ENCODE results near the gene PHLDA1. TPM values are rescaled to one million over a fixed set of nuclear protein-coding genes. Genes with fewer than 3 reads are reported as not detected.

The PHLDA1 gene
- total RNA-seq: 10 to 100 TPM in 1 of 2 donors, 1 to 10 TPM in 1; 5.7 to 10.4 TPM

DNA sequence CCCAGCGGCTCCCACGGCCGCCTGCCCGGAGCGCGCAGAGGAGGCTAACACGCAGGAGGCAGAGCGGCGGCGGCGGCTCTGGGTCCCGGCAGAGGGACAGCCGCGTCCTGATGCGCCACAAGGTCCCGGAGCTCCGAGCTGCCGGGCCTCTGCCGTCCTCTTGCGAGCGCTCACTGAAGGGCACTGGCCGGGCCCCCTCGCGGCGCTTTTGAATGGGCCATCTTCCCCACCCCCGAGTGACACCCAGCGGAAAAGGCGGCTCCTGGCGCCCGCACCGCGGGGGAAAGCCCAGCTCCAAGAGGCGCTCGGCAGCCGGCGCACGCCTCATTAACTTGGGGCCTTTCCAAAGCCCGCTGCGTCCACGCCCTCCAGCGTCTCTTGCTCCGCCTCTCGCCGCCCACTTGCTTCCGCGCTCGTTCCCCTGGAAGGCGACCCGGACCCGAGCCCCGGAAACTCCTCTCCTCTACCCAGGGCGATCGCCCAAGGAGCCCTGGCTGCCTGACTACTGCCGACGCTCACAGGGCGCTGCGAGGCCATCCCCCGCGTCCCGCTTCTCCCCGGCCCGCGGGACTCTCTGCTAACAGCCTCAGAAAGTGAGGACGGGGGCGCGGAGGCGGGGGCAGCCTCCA is at the start of gene PHLDA1:
TSS of gene PHLDA1 (minus strand) at position 363 of the 629 bp plus-strand sequence.
- Histone ChIP-seq H3K27ac (peak within 1 kb of the TSS; percentile 90), H3K36me3 (no peaks in the 10 kb centered on the region), H3K9ac (ENCODE audit: low read depth in 2 of 2, low read length in 2 of 2) (peak within 1 kb of the TSS; percentile 84 to 95), H3K9me3 (no peaks in the 10 kb centered on the region), H3K4me1 (no peaks in the 10 kb centered on the region), H3K4me3 (peak within 1 kb of the TSS; percentile 61), H3K27me3 (no peaks in the 10 kb centered on the region)
- TF ChIP-seq, protein P1, sequence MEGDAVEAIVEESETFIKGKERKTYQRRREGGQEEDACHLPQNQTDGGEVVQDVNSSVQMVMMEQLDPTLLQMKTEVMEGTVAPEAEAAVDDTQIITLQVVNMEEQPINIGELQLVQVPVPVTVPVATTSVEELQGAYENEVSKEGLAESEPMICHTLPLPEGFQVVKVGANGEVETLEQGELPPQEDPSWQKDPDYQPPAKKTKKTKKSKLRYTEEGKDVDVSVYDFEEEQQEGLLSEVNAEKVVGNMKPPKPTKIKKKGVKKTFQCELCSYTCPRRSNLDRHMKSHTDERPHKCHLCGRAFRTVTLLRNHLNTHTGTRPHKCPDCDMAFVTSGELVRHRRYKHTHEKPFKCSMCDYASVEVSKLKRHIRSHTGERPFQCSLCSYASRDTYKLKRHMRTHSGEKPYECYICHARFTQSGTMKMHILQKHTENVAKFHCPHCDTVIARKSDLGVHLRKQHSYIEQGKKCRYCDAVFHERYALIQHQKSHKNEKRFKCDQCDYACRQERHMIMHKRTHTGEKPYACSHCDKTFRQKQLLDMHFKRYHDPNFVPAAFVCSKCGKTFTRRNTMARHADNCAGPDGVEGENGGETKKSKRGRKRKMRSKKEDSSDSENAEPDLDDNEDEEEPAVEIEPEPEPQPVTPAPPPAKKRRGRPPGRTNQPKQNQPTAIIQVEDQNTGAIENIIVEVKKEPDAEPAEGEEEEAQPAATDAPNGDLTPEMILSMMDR (IDR thresholded peaks at IDR 0.05): peak; percentile 42
- intact Hi-C loops (cut with DNase I): loop anchor here (10.0 kb wide), 1 partner anchor 207 kb away; no protein-coding TSS in a partner anchor
- DNase-seq: peak; percentile 94

GRCh38 chr12:76080729-76081415 is 49.3 kb upstream of the PHLDA1 start:
- no peaks in the 10 kb centered on the region for H3K9me3 ChIP-seq
- H3K27me3 ChIP-seq: no peaks in the 10 kb centered on the region
- H3K4me3 ChIP-seq: no peak overlapping the region
- H3K36me3 ChIP-seq: no peaks in the 10 kb centered on the region
- H3K9ac ChIP-seq (ENCODE audit: low read depth in 2 of 2, low read length in 2 of 2): no peak overlapping the region
- H3K27ac ChIP-seq: no peak overlapping the region
- no peak for DNase-seq
- TF ChIP-seq, protein P1 (IDR thresholded peaks at IDR 0.05): no peak
- H3K4me1 ChIP-seq: no peaks in the 10 kb centered on the region
- intact Hi-C loops (cut with DNase I): no loop called here

DNA sequence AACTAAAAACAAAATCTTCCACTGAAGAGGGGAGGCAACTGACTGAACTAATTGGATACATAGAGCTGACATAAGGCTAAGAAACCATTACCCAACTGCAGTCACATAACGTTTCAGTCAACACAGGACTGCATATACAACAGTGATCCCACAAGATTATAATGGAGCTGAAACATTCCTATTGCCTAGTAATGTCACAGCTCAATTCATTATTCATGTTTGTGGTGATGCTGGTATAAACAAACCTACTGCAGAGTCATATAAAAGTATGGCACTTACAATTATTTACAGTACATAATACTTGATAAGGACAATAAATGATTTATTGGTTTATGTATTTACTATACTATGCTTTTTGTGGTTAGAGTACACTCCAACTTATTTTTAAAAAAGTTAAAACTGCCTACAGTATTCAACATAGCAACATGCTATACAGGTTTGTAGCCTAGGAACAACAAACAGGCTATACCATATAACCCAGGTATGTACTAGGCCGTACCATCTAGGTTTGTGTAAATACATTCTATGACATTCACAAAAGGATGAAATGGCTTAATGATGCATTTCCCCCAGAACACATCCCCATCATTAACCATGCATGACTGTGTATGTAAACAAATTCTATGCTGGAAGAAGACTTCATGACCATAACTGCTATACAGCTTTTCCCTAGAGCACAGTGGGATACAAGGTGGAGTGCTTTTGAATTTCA is 48.6 kb upstream of the PHLDA1 start:
- Histone ChIP-seq H3K36me3 (no peaks in the 10 kb centered on the region), H3K4me3 (no peak overlapping the region), H3K9me3 (no peaks in the 10 kb centered on the region), H3K4me1 (no peaks in the 10 kb centered on the region), H3K9ac (ENCODE audit: low read depth in 2 of 2, low read length in 2 of 2) (no peak overlapping the region), H3K27me3 (no peaks in the 10 kb centered on the region), H3K27ac (no peak overlapping the region)
- TF ChIP-seq, protein P1 (IDR thresholded peaks at IDR 0.05): no peak
- DNase-seq: no peak
- intact Hi-C loops (cut with DNase I): no loop called here

DNA sequence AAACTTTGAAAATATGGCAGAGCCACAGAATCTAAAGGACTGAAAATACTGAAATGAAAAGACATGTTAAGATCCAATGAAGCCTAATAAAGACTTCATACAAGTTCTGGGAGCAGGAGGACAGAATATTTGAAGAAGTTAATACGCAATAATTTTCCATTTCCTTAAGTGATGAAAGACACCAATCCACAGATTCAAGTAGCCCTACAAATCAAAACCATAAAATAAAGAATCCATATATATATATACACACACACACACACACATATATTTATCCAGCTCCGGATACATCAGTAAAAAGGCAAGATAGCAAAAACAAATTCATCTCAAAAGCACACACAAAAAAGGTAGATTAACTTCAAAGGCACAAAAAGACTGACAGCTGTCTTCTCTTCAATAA is 47.2 kb upstream of the PHLDA1 start:
- TF ChIP-seq, protein P1 (IDR thresholded peaks at IDR 0.05): no peak
- no peaks in the 10 kb centered on the region for H3K4me1 ChIP-seq
- no peaks in the 10 kb centered on the region for H3K9me3 ChIP-seq

GRCh38 chr12:76075448-76075847 is 43.9 kb upstream of the PHLDA1 start:
- Histone ChIP-seq H3K4me1 (no peaks in the 10 kb centered on the region), H3K9ac (ENCODE audit: low read depth in 2 of 2, low read length in 2 of 2) (no peak overlapping the region), H3K27ac (no peak overlapping the region), H3K36me3 (no peaks in the 10 kb centered on the region), H3K27me3 (no peaks in the 10 kb centered on the region), H3K9me3 (no peaks in the 10 kb centered on the region), H3K4me3 (no peak overlapping the region)
- intact Hi-C loops (cut with DNase I): no loop called here
- DNase-seq: no peak
- TF ChIP-seq, protein P1 (IDR thresholded peaks at IDR 0.05): no peak

More for the DNA sequence above, 47.2 kb upstream of the PHLDA1 start:
- intact Hi-C loops (cut with DNase I): no loop called here
- H3K36me3 ChIP-seq: no peaks in the 10 kb centered on the region
- no peak overlapping the region for H3K27ac ChIP-seq
- H3K27me3 ChIP-seq: no peaks in the 10 kb centered on the region
- H3K4me3 ChIP-seq: no peak overlapping the region
- H3K9ac ChIP-seq (ENCODE audit: low read depth in 2 of 2, low read length in 2 of 2): no peak overlapping the region
- no peak for DNase-seq

Data from colonic mucosa (tissue), 4 donors.